WERI-Rb-1 (cell line): Measurements from ENCODE around the gene AKR1C2.
"Not testable (repeated sequence)": the region's sequence is repeated elsewhere in the genome, so short reads cannot be mapped to it uniquely, and the experiment has no call there.

Experiments
- DNase-seq: peaks from one replicate; pipeline ENCODE4 v3.0.0-alpha.2; 2020
- H3K27ac ChIP-seq: fragments of 250-450 bp; sonication (Bioruptor Pico); 2 replicates; pipeline ENCODE4 v1.5.1; 2020; ENCODE audit warnings: mild to moderate bottlenecking, moderate library complexity
- H3K27me3 ChIP-seq: fragments of 250-450 bp; sonication (Bioruptor Pico); 2 replicates; pipeline ENCODE4 v1.5.1; 2021; ENCODE audit warnings: mild to moderate bottlenecking, low read depth, moderate library complexity; ENCODE audit not compliant: insufficient read depth, severe bottlenecking
- H3K36me3 ChIP-seq: fragments of 250-450 bp; sonication (Bioruptor Pico); 2 replicates; pipeline ENCODE4 v1.5.1; 2020; ENCODE audit warnings: mild to moderate bottlenecking, moderate library complexity
- H3K4me3 ChIP-seq: 2 replicates; pipeline ENCODE4 v1.5.1; 2011; ENCODE audit warnings: low read depth, mild to moderate bottlenecking, control low read depth, low read length
- H3K9me3 ChIP-seq: fragments of 250-450 bp; sonication (Bioruptor Pico); 2 replicates; pipeline ENCODE4 v1.5.1; 2021; ENCODE audit warnings: mild to moderate bottlenecking, moderate library complexity; ENCODE audit not compliant: severe bottlenecking
- TF ChIP-seq, protein P1 (sequence below): IDR thresholded peaks from 2 replicates; pipeline ENCODE4 v1.5.1; 2011; ENCODE audit warnings: low read depth, mild to moderate bottlenecking, control low read depth, inconsistent platforms, low read length

The AKR1C2 gene

GRCh38 chr10:4977025-4977424 is 26.6 kb downstream of the AKR1C2 start:
- peaks cover 3% of the 10 kb centered on the region for H3K27me3 ChIP-seq
- no peak overlapping the region for H3K27ac ChIP-seq
- no peaks in the 10 kb centered on the region for H3K36me3 ChIP-seq
- no peak overlapping the region for H3K4me3 ChIP-seq
- TF ChIP-seq, protein P1, sequence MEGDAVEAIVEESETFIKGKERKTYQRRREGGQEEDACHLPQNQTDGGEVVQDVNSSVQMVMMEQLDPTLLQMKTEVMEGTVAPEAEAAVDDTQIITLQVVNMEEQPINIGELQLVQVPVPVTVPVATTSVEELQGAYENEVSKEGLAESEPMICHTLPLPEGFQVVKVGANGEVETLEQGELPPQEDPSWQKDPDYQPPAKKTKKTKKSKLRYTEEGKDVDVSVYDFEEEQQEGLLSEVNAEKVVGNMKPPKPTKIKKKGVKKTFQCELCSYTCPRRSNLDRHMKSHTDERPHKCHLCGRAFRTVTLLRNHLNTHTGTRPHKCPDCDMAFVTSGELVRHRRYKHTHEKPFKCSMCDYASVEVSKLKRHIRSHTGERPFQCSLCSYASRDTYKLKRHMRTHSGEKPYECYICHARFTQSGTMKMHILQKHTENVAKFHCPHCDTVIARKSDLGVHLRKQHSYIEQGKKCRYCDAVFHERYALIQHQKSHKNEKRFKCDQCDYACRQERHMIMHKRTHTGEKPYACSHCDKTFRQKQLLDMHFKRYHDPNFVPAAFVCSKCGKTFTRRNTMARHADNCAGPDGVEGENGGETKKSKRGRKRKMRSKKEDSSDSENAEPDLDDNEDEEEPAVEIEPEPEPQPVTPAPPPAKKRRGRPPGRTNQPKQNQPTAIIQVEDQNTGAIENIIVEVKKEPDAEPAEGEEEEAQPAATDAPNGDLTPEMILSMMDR, result no peak
- H3K9me3 ChIP-seq, result no peaks in the 10 kb centered on the region
- no peak for DNase-seq

DNA sequence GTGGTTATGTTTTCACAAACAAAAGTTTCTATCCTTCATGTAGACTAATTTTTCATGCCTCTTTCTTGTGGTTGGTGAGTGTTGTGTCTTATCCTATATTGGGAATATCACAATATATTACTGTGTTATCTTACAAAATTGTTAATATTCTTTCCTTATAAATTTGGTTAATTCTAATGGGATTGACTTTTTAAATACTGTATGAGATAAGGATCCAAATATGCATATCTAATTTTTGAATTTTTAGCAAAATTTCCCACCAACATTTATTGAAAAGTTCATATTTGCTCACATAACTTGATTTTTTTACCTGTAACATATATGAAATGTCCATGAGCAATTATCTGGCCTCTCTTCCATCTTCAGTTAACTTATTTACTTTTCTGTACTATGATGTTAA is 29.3 kb downstream of the AKR1C2 start:
- H3K36me3 ChIP-seq, H3K9me3 ChIP-seq, DNase-seq, H3K4me3 ChIP-seq, H3K27me3 ChIP-seq, H3K27ac ChIP-seq: not testable (repeated sequence)

GRCh38 chr10:4973294-4973693 is 30.4 kb downstream of the AKR1C2 start:
- H3K9me3 ChIP-seq, H3K27ac ChIP-seq, H3K36me3 ChIP-seq, H3K4me3 ChIP-seq, H3K27me3 ChIP-seq, DNase-seq: not testable (repeated sequence)

- not testable (repeated sequence) for H3K27me3 ChIP-seq, H3K4me3 ChIP-seq, H3K9me3 ChIP-seq, H3K27ac ChIP-seq, DNase-seq, H3K36me3 ChIP-seq
Observed at GRCh38 chr10:4972369-4973142, 31.1 kb downstream of the AKR1C2 start.

DNA sequence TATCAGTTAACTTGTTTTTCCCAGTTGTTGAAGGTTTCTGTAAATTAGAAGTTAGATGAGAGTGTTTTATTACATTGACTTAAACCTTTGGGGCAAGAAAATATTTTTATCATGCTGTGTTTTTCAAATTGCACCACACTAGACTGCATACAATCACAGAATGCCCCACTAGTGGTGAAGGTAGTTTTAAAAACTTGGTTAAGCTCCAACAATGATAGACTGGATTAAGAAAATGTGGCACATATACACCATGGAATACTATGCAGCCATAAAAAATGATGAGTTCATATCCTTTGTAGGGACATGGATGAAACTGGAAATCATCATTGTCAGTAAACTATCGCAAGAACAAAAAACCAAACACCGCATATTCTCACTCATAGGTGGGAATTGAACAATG is 33.3 kb downstream of the AKR1C2 start:
- not testable (repeated sequence) for H3K27me3 ChIP-seq, H3K27ac ChIP-seq

GRCh38 chr10:4969289-4969688 is 34.4 kb downstream of the AKR1C2 start:
- not testable (repeated sequence) for DNase-seq, H3K27ac ChIP-seq, H3K9me3 ChIP-seq, H3K36me3 ChIP-seq, H3K27me3 ChIP-seq, H3K4me3 ChIP-seq

More for the DNA sequence above, 33.3 kb downstream of the AKR1C2 start:
- not testable (repeated sequence) for H3K4me3 ChIP-seq, DNase-seq, H3K36me3 ChIP-seq, H3K9me3 ChIP-seq

GRCh38 chr10:4967189-4967588 is 36.5 kb downstream of the AKR1C2 start:
- not testable (repeated sequence) for DNase-seq, H3K4me3 ChIP-seq, H3K27me3 ChIP-seq, H3K36me3 ChIP-seq, H3K9me3 ChIP-seq, H3K27ac ChIP-seq

GRCh38 chr10:4965763-4966162 is 37.9 kb downstream of the AKR1C2 start:
- not testable (repeated sequence) for H3K9me3 ChIP-seq, H3K27ac ChIP-seq, H3K36me3 ChIP-seq, DNase-seq, H3K27me3 ChIP-seq, H3K4me3 ChIP-seq

DNA sequence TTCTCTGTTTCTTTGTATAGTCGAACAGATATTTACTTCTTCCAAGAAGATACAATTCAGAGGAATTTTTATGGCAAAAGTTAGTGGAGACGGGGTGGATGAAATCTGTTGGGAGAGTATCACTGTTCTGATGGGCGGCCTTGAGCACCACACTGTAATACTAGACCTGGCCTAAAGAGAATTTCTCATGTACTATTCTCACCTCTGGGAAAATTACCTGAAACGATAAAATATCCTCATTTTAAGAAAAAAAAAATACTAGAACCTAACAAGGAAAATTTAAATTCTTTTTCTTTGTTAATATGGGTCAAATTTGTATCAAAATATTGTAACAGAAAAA is 39.9 kb downstream of the AKR1C2 start:
- H3K36me3 ChIP-seq, H3K27me3 ChIP-seq, DNase-seq, H3K27ac ChIP-seq, H3K4me3 ChIP-seq, H3K9me3 ChIP-seq: not testable (repeated sequence)

GRCh38 chr10:4962876-4963814 is 40.5 kb downstream of the AKR1C2 start, which contains the start of gene AKR1C1:
Gene AKR1C1, plus strand, starts transcription at chr10:4963415. Its CDS starts 30 bp downstream, at chr10:4963445.
- not testable (repeated sequence) for H3K4me3 ChIP-seq, DNase-seq, H3K9me3 ChIP-seq

DNA sequence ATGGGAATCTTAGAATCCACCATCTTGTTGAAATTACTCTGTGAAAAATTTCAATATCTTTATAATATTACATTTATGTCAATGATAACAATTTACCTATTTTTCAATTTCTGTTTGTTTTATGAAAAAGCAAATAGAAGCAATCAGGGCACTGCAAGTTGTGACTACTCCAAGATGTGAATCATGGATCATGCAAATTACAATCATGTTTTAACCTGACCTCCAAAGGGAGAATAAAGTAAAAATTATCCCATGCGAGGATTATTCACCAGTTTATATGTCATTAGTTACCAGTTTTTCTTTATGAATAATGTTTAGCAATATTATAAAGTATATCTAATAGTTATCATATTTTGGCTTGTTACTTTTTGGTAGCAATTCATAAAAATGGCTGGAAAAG is 41.3 kb downstream of the AKR1C2 start:
- H3K36me3 ChIP-seq, H3K27me3 ChIP-seq, DNase-seq, H3K9me3 ChIP-seq, H3K27ac ChIP-seq, H3K4me3 ChIP-seq: not testable (repeated sequence)

More at GRCh38 chr10:4962876-4963814, 40.5 kb downstream of the AKR1C2 start, which contains the start of gene AKR1C1:
- H3K27me3 ChIP-seq, H3K36me3 ChIP-seq, H3K27ac ChIP-seq: not testable (repeated sequence)

DNA sequence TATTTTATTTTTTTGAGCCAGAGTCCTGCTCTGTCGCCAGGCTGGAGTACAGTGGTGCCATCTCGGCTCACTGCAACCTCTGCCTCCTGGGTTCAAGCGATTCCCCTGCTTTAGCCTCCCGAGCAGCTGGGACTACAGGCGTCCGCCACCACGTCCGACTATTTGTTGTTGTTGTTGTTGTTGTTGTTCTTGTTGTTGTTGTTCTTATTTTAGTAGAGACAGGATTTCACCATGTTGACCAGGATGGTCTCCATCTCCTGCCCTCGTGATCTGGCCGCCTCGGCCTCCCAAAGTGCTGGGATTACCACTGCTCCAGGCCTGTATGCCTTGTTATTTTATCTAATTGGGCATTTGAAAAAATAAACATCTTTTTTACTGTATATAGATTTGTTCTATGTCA is 42.1 kb downstream of the AKR1C2 start:
- H3K4me3 ChIP-seq, H3K27me3 ChIP-seq, H3K27ac ChIP-seq, DNase-seq, H3K36me3 ChIP-seq, H3K9me3 ChIP-seq: not testable (repeated sequence)

GRCh38 chr10:4956955-4957645 is 46.6 kb downstream of the AKR1C2 start:
- H3K4me3 ChIP-seq, H3K27me3 ChIP-seq, H3K36me3 ChIP-seq, DNase-seq, H3K27ac ChIP-seq, H3K9me3 ChIP-seq: not testable (repeated sequence)
